Measurements from ENCODE around the gene NXPH3. TPM values are rescaled to one million over a fixed set of nuclear protein-coding genes. Genes with fewer than 3 reads are reported as not detected.

NXPH3 gene
- total and polyA plus RNA-seq, 9 of the 15 experiments (the other 6 are each of a cell fraction or from before 2014, with no cell fraction given) = 0.04 to 0.27 (median 0.07) TPM; not detected in 2

- CTCF ChIA-PET (ENCODE audit: low intra/inter-chr PET ratio) = no interaction called here
These were observed 28.7 kb downstream of the NXPH3 start for GRCh38 chr17:49604314-49604869.

GRCh38 chr17:49610883-49611584, 35.4 kb downstream of the NXPH3 start:
- no peak for FAIRE-seq
- in situ Hi-C loops (cut with MboI) = no loop called here
- no peaks in the 10 kb centered on the region for H3K9me3 ChIP-seq (replicated peaks; ENCODE audit: control insufficient read depth, insufficient read depth, low read depth, low read length)
- ChIA-PET CTCF (ENCODE audit: low intra/inter-chr PET ratio) (no interaction called here), POLR2A (no interaction called here)
- ATAC-seq = no peak
- TF ChIP-seq GATAD2A (IDR thresholded peaks at IDR 0.05) (no peak), ZNF121 (CRISPR knock-in tag; conservative IDR thresholded peaks at IDR 0.05) (no peak), SIRT6 (IDR thresholded peaks at IDR 0.05; ENCODE audit: low read depth, low read length) (no peak), SMARCC2 (IDR thresholded peaks at IDR 0.05; ENCODE audit: low read depth) (no peak), CEBPG (CRISPR knock-in tag; IDR thresholded peaks at IDR 0.05) (no peak), CEBPG (tag; conservative IDR thresholded peaks at IDR 0.05 in 1 of 2, IDR thresholded peaks at IDR 0.05 in 1 of 2) (peak; percentile 58 to 86), ZC3H8 (IDR thresholded peaks at IDR 0.05) (no peak), CEBPB (tag; IDR thresholded peaks at IDR 0.05) (peak; percentile 74), L3MBTL2 (IDR thresholded peaks at IDR 0.05) (no peak)
- no peaks in the 10 kb centered on the region for H3K79me2 ChIP-seq (ENCODE audit: control insufficient read depth, insufficient read depth, low read length)
- H3K9me1 ChIP-seq (ENCODE audit: control insufficient read depth, insufficient read depth, low read length) = no peaks in the 10 kb centered on the region
- 91% methylated on average over 5 of the region's 5 CpGs for WGBS (ENCODE audit: insufficient coverage, low coverage, missing lambda C conversion rate)
- no peak overlapping the region for H3K4me3 ChIP-seq
- no peaks in the 10 kb centered on the region for H3K4me1 ChIP-seq (replicated peaks in 1 of 2; ENCODE audit: control insufficient read depth in 2 of 2, insufficient read depth in 2 of 2, low read length in 2 of 2)
- H3K27me3 ChIP-seq (ENCODE audit: control insufficient read depth in 2 of 2, insufficient read depth in 2 of 2, low read length in 2 of 2) = no peaks in the 10 kb centered on the region
- H3K36me3 ChIP-seq (ENCODE audit: control insufficient read depth, insufficient read depth, low read length) = peaks cover 74% of the 10 kb centered on the region
- no peak overlapping the region for H3K4me2 ChIP-seq (ENCODE audit: insufficient read depth, low read length)
- no peak overlapping the region for H3K9ac ChIP-seq (ENCODE audit: insufficient read depth in 1 of 2, low read depth in 2 of 2, low read length in 2 of 2)
- BruUV-seq (replicated peaks) = no TSS peak
- no peaks in the 10 kb centered on the region for H4K20me1 ChIP-seq (replicated peaks; ENCODE audit: control insufficient read depth, insufficient read depth, low read length)
- no peak overlapping the region for H3K27ac ChIP-seq (ENCODE audit: extremely low read depth, low read depth, low read length)
- H2AFZ ChIP-seq (ENCODE audit: low read depth, low read length) = no peak overlapping the region
- intact Hi-C loops (cut with micrococcal nuclease) = no loop called here
- no peak for DNase-seq (ENCODE audit: extremely low read depth in 1 of 4, low spot score in 3 of 4)

More at GRCh38 chr17:49604314-49604869, 28.7 kb downstream of the NXPH3 start:
- Histone ChIP-seq H3K9me1 (ENCODE audit: control insufficient read depth, insufficient read depth, low read length) (no peaks in the 10 kb centered on the region), H3K36me3 (ENCODE audit: control insufficient read depth, insufficient read depth, low read length) (peaks cover 80% of the 10 kb centered on the region), H3K9ac (ENCODE audit: insufficient read depth in 1 of 2, low read depth in 2 of 2, low read length in 2 of 2) (no peak overlapping the region), H3K9me3 (replicated peaks; ENCODE audit: control insufficient read depth, insufficient read depth, low read depth, low read length) (no peaks in the 10 kb centered on the region), H3K79me2 (ENCODE audit: control insufficient read depth, insufficient read depth, low read length) (no peaks in the 10 kb centered on the region), H2AFZ (ENCODE audit: low read depth, low read length) (no peak overlapping the region), H3K27me3 (ENCODE audit: control insufficient read depth in 2 of 2, insufficient read depth in 2 of 2, low read length in 2 of 2) (no peaks in the 10 kb centered on the region), H4K20me1 (replicated peaks; ENCODE audit: control insufficient read depth, insufficient read depth, low read length) (no peaks in the 10 kb centered on the region), H3K27ac (ENCODE audit: extremely low read depth, low read depth, low read length) (no peak overlapping the region), H3K4me1 (replicated peaks in 1 of 2; ENCODE audit: control insufficient read depth in 2 of 2, insufficient read depth in 2 of 2, low read length in 2 of 2) (no peaks in the 10 kb centered on the region), H3K4me3 (no peak overlapping the region), H3K4me2 (ENCODE audit: insufficient read depth, low read length) (no peak overlapping the region)
- ATAC-seq = no peak
- 92% methylated on average over 6 of the region's 7 CpGs for WGBS (ENCODE audit: insufficient coverage, low coverage, missing lambda C conversion rate)
- no peak for FAIRE-seq
- TF ChIP-seq ZNF696 (CRISPR knock-in tag; conservative IDR thresholded peaks at IDR 0.05) = no peak
- in situ Hi-C loops (cut with MboI) (no loop called here), intact Hi-C loops (cut with micrococcal nuclease) (no loop called here)
- no TSS peak for BruUV-seq (replicated peaks)
- DNase-seq (ENCODE audit: extremely low read depth in 1 of 4, low spot score in 3 of 4) = no peak
- POLR2A ChIA-PET = interaction anchor here (0.7 to 2.4 kb wide), 2 partner anchors 9 to 12 kb away, joined by 3 to 5 read pairs; no protein-coding TSS in a partner anchor

Data from K562 (cell line).